ENCODE measurements around the gene DCHS2.
"Not testable (repeated sequence)": the region's sequence is repeated elsewhere in the genome, so short reads cannot be mapped to it uniquely, and the experiment has no call there.

DCHS2 gene

DNA sequence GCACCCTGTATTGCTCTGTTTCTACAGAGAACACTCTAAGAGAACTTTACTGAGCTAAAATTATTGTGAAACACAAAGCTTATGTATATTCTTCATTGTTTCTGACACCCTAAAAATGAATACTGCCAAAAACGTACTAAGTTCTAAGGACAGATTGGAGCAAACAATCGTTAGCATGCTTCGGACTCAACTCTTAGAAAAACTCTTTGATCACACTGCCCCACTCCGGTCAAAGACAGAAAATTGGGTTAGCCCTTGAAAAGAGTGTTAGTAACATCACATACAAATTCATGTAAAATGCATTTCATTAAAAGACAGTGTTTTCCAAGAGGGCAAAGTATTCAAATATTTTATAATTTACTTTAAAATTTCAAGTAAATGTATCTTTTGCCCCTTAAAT, 177.4 kb downstream of the DCHS2 start:
- DNase-seq (ENCODE audit: low spot score): no peak

DNA sequence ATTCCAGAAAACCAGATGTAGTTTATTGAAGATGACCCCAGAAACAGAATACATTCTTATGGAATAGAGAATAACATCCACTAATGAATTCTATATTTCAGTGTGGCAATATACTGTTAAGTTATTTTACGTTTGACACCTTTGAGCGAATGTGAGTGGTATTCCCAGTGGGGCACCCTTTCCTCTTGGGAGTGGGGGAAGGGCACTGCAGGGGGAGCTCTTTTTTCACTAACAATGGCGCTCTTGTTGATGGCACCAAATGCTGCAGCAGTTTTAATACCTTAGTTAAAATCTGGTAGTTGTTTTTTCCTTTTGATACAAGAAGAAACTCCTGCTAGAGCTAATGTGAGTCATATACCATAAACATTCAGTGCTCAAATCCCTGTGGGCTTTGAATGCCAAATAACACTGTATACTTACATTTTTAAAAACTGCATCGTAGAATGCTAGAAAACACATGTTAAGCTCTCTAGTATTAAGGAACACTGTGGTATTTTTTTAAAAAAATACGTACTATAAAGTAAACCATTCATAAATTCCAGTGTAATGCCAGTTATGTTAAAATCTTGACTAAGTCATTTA, 178.5 kb downstream of the DCHS2 start:
- no peak for DNase-seq (ENCODE audit: low spot score)

DNA sequence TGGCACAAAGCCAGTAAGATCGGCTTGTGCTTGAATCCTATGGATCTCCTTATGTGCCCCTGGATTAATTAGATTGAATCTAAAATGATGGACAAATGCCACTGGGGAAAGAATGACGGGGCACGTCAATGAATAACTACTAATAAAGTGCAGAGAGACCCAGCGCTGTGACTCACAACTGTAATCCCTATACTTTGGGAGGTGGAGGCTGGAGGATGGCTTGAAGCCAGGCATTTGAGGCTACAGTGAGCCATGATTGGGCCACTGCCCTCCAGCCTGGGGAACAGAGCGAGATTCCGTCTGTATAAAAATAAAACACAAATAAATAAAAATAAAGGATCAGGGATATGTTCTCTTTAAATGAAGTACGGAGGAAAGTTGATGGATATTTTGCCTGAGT, 179.4 kb downstream of the DCHS2 start:
- no peak for DNase-seq (ENCODE audit: low spot score)

DNA sequence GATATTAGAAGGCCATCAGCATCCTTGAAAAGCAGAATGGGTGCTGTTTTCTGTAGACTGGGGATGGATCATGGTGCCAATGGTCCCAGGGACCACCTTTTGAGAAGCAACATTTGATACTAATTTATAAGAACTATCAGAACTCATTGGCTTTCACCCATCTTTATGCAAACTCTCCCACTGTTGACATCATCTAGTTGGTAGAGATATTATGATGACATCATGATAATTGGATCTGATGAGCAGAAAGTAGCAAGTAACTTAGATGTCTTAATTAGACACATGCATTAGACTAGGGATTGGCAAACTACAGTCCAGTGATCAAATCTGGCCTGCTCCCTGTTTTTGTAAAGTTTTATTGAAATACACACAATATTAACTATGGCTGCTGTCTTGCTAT, 181.0 kb downstream of the DCHS2 start:
- DNase-seq (ENCODE audit: low spot score): no peak

DNA sequence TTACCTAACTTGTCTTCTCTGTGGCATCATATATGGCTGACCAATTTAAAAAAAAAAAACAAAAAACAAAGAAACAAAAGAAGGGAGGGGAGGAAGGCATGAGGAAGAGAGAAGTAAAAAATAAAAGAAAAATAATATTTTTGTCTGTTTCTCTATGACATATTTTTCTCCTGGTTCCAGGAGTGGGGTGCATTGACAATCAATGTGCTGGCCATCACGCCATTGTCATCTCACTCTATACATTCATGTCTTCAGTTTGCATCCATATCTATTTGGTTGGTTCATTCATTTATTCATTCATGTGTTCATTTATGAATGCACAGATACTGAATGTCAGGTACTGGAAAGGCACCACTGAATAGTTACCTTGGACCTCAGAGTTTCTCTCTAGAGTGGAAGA, 183.4 kb downstream of the DCHS2 start:
- no peak for DNase-seq (ENCODE audit: low spot score)

DNA sequence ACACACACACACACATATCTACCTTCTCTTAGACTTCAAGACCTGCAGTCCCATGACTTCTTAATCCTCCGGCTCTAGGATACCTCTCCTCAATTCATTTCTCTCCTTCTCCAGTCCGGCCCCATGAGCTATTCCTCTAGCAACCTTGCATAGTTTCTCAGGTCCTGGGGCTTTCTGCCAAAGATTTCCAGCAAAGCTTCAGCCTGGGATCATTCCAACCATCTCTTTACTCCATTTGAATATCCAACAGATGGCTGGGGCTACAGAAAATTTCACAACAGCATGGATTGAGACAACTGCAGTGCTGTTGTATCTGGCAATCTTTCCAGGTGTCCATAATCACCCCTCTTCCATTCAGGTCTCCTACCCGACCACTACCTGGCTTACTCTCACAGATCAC, 184.1 kb downstream of the DCHS2 start:
- no peak for DNase-seq (ENCODE audit: low spot score)

DNA sequence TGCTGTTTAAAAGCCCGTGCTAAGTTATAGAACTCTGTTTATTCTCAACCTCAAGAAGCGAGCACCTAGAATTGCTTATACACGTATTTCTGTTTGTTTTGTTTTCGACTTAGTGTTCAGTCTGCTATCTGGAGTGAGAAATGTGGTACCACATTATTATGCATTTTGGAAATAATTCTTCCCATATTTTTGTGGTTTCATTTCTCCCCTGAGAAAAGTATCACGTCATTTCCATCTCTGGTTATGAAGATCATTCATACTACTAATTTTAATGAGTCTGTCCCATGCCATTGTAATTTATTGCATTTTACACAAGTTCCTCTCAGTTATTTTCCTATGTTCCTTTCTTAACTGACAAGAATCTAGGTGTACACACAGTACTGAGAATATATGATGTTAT, 186.0 kb downstream of the DCHS2 start:
- no peak for DNase-seq (ENCODE audit: low spot score)

DNA sequence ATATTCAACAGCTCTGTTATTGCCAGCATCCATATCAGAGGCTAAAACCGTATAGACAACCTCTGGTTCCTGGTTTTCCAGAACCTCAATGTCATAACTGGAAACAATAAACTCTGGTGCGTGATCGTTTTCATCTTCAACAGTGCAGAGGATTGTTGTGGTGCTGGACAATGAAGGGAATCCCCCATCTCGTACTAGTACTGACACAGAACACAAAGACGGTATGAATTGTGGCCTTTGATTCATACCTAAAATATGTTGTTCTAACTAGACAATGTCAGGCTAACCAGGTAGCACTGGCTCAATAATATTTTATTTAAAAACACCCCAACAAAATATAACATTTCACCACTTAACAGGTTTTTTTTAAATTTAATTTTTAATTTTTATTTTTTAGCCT, 186.9 kb downstream of the DCHS2 start:
- DNase-seq (ENCODE audit: low spot score): no peak

DNA sequence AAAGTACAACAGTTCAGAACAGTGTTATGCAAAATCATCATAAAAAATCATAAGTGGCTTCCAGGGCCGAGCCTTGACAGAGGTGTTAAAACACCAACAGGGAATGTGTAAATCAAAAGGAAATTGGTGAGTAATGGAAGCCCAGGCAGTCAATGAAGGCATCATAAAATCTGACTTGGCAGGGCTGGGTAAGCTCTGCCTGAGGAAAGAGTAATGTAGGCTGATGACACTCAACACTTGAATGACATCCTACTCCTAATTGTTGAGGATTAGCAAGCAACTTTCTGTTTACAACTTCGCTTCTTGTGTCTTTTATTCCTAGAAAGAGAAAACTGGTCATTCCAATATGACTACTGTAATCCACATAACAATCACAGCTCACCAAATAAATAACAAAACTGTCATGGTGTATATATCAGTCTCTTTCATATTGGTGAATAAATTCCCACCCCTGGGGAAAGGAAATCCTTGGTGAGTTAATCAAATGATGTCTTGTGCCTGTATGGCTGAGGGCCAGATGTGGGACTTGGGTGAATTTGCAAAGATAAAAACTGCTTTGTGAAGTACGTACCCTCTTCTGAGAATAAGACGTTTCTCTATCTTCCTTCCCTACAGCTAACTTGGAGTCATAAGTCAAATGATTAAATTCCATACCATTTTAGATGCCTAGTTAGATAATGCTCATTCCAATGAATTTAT, 196.8 kb downstream of the DCHS2 start:
- no peak for DNase-seq (ENCODE audit: low spot score)

DNA sequence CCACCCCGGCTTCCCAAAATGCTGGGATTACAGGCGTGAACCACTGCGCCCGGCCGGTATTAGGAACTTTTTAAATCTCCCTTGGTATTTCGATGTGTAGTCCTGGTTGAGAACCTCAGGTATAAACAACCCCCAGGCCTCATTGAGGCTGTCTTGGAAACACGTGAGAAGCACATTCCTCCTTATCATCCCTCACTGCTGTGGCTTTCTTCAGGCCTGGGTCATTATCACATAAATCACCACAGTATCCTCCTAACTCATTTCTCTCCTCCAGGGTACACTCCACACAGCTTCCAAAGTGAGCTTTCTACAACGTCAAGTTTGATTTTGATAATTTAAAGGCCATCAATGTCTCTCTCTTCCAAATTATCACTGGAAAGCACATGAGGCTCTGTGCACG, 198.2 kb downstream of the DCHS2 start:
- DNase-seq (ENCODE audit: low spot score): no peak

DNA sequence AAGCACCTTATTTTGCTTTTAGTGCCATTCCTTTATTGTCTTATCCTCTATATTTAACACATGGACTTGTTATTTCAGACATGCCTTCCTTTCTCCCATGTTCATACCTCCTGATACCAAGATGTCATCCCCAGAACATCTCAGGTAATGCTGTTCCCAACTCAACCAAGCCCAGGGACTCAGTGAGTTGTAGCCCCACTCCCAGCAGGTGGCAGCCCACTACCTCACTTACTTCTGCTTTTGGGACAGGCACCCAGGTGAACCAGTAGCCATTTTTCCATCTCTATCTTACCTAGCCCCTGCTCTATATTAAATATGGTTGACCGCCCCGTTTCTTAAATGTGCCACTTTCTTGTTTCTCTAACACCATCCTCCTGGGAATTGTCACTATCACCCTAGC, 199.0 kb downstream of the DCHS2 start:
- DNase-seq (ENCODE audit: low spot score): no peak

DNA sequence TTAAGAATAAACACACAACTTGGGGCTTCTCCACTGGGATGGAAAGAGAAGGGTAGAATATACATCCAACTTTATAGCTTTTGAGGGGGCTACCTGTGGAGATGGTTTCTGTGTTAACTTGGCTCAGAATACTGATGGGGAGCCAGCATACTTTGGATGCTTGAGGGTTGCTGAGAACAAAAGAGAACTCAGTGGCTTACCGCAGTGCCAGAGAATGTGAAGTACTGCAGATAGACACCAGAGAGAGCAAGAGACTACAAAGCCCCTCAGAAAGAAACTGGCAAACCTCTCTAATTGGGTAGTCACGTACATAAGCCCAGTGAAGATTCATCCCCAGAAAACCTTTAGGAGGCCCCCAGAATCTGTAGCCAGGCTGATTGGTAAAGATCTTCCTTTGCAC, 214.4 kb downstream of the DCHS2 start:
- DNase-seq (ENCODE audit: low spot score): no peak

DNA sequence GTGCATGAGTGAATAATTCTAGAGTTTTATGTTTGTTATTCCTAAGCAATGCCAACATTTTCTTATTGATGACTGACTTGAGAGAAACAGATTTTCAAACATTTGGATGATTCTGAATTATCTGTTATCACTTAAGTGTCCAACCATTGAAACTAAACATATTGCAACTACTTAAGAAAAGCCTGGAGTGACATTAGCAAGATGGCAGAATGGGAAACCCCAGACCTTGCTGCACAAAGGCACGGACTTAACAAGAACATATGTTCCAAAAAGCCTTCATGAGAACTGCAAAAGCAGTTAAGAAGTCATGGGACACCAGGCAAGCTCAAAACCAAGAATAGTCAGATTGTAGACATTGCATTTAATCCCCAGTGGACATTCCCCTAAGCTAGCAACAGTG, 215.1 kb downstream of the DCHS2 start:
- no peak for DNase-seq (ENCODE audit: low spot score)

DNA sequence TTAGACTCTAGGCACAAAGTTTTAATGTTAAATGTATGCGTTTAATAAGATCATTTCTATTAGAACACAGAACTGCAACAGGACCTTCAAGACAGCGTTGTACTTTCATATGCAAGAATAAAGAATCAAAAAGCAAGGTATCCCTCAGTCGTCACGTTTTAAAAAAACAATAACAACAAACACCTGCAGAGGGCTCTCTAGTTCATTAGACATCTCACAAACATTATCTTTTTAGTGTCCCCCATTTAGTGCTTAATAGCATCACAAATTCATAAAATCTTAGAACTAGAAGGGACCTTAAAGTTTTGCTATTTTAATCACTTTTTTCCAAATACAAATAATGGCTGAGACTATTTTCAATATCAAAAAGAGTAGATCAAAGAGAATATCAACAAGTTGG, 236.6 kb downstream of the DCHS2 start:
- no peak for DNase-seq (ENCODE audit: low spot score)

DNA sequence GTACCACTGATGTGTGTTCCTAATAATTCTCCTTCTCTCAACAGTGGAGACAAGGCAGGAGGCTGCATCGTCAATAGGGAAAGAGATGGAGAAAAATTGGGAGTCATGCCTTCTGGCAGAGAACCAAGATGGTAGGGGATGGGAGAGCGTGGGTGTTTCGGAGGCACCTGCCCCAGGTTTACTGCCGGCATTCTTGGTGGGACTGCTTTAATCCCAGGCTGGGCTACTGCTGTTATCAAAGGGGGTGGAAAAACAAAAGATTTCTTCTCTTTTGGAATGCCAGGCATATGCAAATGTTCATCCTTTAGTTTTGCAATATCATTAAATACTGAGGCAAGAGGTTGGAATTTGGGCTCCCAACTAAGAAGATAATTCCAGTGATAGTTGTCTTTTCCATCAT, 257.0 kb downstream of the DCHS2 start:
- no peak for DNase-seq (ENCODE audit: low spot score)

DNA sequence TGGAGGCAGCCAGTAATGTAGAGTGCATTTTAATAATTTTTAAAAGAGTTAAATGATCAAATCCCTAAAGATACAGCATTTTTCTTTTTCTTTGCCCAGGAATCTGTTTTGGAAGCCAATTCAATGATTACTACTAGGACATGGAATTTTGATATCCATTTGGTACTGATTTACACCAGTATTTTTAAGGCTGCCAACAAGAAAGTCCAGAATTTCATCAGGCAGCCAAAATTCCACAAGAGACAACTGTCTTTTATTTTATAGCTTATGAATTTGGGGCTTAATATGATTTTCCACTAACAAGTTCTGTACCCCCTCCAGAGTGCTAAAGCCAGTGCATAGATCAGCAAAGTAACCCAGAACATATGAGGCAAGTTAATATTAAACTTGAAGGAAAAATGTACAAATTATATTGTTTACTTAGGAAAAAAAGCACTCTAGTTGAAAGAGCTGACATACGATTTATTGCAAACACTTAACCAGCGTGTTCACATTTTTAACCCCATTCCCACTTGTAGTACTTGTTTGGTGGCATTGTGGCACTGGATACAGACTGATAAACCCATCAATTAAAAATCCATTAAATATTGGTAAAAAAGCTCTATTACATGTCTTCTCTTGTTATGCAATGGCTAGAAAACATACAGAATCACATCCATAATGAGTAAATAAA, 259.7 kb downstream of the DCHS2 start:
- no peak for DNase-seq (ENCODE audit: low spot score)

DNA sequence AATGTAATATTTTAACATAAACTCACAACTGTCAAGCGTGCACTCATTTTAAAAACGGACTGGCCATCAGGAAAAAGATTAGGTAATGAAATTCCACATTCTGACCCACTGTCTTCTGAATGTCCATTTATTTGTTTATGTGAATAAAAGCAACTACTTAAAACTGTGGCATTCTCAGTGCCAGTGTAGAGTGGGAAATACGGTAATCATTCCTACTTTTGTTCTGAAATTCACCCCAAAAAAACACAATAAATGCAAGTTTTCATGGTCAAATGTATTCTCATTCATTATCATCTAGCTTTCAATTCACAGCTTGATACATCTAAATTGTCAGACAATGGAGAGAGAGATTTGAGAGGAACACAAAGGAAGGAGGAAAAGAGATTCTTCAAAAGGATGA, 260.9 kb downstream of the DCHS2 start:
- no peak for DNase-seq (ENCODE audit: low spot score)

DNA sequence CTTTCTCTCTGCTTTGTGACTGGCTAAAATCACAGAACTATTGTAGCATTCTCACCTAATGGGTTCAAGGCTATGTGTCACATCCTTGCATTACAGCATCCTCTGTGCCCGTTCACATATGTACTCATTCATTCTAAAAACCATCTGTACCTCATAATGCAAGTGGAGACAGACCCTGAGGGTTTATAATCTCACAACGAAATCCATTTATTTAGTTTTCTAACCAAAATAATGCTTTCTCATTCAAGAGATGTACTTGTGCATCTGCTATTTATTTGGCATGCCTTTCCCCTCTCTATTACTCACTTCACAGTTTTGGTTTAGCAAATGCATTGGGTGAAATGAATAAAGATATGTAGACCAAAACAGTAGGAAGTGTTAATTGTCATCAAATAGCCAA, 261.5 kb downstream of the DCHS2 start:
- no peak for DNase-seq (ENCODE audit: low spot score)

DNA sequence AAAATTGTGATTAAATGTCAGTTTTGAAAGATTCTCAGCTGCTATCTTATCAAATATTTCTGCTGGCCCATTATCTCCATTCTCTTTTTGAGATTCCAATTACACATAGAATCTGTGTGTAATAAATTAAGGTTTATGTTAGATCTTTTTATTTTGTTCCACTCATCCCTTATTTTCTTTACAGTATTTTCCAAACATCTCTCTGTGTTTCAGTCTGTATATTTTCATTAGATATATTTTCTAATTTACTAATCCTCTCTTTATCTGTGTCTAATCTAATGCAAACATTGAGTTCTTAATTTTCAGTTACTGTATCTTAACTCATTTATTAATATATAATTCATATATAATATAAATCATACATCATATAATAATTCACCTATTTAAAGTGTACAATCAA, 268.7 kb downstream of the DCHS2 start:
- no peak for DNase-seq (ENCODE audit: low spot score)

DNA sequence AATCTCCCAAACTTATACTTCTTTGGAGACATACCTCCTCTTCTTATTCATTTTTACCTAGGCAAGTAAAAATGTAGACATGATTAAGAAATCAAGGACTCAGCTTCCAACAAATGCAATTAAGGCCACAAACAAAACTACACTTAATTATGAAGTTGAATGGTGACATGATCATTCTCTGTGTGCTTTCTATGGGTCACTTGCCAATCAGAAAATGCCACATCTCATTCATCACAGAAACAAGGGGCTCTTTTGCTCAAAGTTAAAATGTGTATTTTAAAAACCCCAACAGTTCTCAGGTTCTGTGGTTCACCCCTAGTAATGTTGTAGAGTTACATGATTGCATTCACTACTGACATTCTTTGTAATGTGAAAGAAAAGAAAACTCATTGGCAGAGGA, 273.5 kb downstream of the DCHS2 start:
- no peak for DNase-seq (ENCODE audit: low spot score)

DNA sequence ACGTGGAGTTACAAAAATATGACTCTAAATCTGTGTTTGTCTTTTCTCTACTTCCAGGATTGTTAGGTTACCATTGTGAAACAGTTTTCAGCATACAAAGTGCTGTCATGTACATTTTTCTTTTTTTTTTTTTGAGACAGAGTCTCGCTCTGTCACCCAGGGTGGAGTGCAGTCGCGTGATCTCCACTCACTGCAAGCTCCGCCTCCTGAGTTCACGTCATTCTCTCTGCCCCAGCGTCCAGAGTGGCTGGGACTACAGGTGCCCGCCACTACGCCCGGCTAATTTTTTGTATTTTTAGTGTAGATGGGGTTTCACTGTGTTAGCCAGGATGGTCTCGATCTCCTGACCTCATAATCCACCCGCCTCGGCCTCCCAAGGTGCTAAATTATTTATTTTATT, 274.2 kb downstream of the DCHS2 start:
- DNase-seq (ENCODE audit: low spot score): not testable (repeated sequence)

DNA sequence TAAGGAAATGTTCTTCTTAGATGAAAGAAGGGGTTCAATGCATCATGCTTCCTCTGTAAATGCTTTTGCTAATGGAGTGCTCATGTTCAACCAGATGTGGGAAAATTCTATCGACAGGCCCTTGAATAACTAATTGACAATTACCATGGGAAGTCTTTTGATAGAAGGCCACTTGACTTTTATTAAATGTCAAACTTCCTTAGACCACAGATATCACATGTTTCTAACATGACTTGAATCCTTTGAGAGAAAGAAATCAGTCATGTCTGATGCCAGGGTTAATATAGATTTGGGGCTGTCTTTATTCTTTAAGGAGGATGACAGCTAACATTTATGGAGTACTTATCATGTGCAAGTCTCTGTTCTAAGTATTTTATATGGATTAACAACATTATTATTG, 280.1 kb downstream of the DCHS2 start:
- DNase-seq (ENCODE audit: low spot score): no peak

DNA sequence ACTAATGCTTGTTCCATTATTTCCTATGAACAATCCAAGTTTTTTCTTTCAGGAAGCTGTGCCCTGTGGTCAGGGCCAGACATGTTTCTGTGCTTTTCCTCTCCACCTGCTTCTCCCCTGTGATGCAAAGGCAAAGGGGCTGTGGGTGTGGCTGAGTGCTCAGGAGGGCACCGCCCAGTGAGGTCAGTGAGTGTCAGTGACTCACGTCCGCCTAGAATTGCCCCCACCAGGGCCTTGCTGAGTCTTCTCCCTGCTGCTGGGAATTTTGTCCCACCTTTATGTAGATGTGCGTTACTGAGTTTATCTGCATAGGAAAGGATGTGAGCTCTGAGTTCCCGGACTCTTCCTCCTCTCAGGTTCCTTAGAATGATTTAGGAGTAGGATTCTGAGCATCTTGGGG, 283.2 kb downstream of the DCHS2 start:
- DNase-seq (ENCODE audit: low spot score): no peak

DNA sequence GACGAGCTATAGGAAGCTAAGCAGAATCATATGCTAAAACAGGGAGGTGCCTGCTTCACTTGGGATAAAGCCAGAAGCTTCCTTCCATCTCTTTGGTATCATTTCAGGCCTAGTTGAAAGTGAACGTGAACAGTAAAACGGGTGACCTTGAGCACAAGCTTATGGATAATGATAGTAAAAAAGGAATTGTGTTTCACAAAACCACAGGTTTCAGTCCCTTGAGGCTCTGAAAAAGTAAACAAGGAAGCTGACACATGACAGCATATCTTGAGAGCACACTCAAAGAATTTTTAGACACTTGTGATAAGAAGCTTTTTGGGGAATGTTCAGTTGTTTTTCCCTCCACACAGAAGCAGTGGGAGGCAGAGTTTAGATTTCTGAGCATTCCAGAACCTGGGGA, 286.1 kb downstream of the DCHS2 start:
- no peak for DNase-seq (ENCODE audit: low spot score)

Data from CD4-positive, alpha-beta T cell treated with Interleukin-2 at 100 ng/mL for 4 hours (primary cell).